OCI-LY1 (cell line): ENCODE data around the gene MITD1.

Experiments used
- H2AFZ ChIP-seq: fragments of 200-600 bp; sonication (generic), shearing (Covaris generic); 2 replicates; pipeline ENCODE4 v1.6.0; 2014; ENCODE audit warnings: antibody characterized with exemption, mild to moderate bottlenecking, low read length
- H3F3A ChIP-seq: fragments of 200-600 bp; sonication (generic), shearing (Covaris generic); 2 replicates; pipeline ENCODE4 v1.6.0; 2014; ENCODE audit warnings: mild to moderate bottlenecking, antibody characterized with exemption, low read length, moderate library complexity; ENCODE audit not compliant: insufficient read depth
- H3K27ac ChIP-seq: fragments of 200-600 bp; sonication (generic); 2 replicates; pipeline ENCODE4 v1.5.1; 2014; ENCODE audit warnings: low read length, mixed run types, mild to moderate bottlenecking, low read depth; ENCODE audit not compliant: poor library complexity, severe bottlenecking
- H3K27me3 ChIP-seq: fragments of 200-600 bp; sonication (generic); 2 replicates; pipeline ENCODE4 v1.6.0; 2014; ENCODE audit warnings: antibody characterized with exemption, mild to moderate bottlenecking, low read length, moderate library complexity; ENCODE audit not compliant: insufficient read depth
- H3K36me3 ChIP-seq: fragments of 200-600 bp; sonication (generic); 2 replicates; pipeline ENCODE4 v1.6.1; 2014; ENCODE audit warnings: mild to moderate bottlenecking, antibody characterized with exemption, low read length, moderate library complexity, mixed read lengths; ENCODE audit not compliant: insufficient read depth
- H3K4me1 ChIP-seq: fragments of 200-600 bp; sonication (generic); 2 replicates; pipeline ENCODE4 v1.5.1; 2014; ENCODE audit warnings: mild to moderate bottlenecking, low read length, moderate library complexity; ENCODE audit not compliant: insufficient read depth, severe bottlenecking
- H3K4me2 ChIP-seq: fragments of 200-600 bp; sonication (generic), shearing (Covaris generic); 2 replicates; pipeline ENCODE4 v1.6.1; 2014; ENCODE audit warnings: low read length
- H3K4me3 ChIP-seq: fragments of 200-600 bp; sonication (generic); 2 replicates; pipeline ENCODE4 v1.5.1; 2014; ENCODE audit warnings: low read length, low read depth, mild to moderate bottlenecking, mixed read lengths; ENCODE audit not compliant: poor library complexity, severe bottlenecking
- H3K79me2 ChIP-seq: fragments of 200-600 bp; shearing (Covaris generic); 2 replicates; pipeline ENCODE4 v1.6.1; 2016; ENCODE audit warnings: mixed run types, low read length, mixed read lengths; ENCODE audit not compliant: insufficient read depth
- H3K9ac ChIP-seq: fragments of 200-600 bp; sonication (generic), shearing (Covaris generic); 2 replicates; pipeline ENCODE4 v1.6.1; 2014; ENCODE audit warnings: mild to moderate bottlenecking, low read length, mixed read lengths
- H3K9me2 ChIP-seq: fragments of 200-600 bp; sonication (generic), shearing (Covaris generic); 2 replicates; pipeline ENCODE4 v1.6.1; 2014; ENCODE audit warnings: low read depth, mild to moderate bottlenecking, low read length, mixed read lengths
- H3K9me3 ChIP-seq: fragments of 200-600 bp; shearing (Covaris generic); 2 replicates; pipeline ENCODE4 v1.6.1; 2014; ENCODE audit warnings: low read length, mixed read lengths
- H4K20me1 ChIP-seq: fragments of 200-600 bp; sonication (generic), shearing (Covaris generic); 2 replicates; pipeline ENCODE4 v1.6.0; 2016; ENCODE audit warnings: mild to moderate bottlenecking, low read length; ENCODE audit not compliant: insufficient read depth
- EZH2 ChIP-seq: fragments of 200-600 bp; sonication (generic), shearing (Covaris generic); IDR thresholded peaks from 2 replicates; pipeline ENCODE4 v1.8.0; 2017; ENCODE audit warnings: borderline replicate concordance, mixed run types, mild to moderate bottlenecking, antibody characterized with exemption, low read length, moderate library complexity, mixed read lengths
- TF ChIP-seq, protein P1 (sequence below): fragments of 200-600 bp; sonication (generic), shearing (Covaris generic); IDR thresholded peaks from 2 replicates; pipeline ENCODE4 v1.5.1; 2017; ENCODE audit warnings: mild to moderate bottlenecking, antibody characterized with exemption, low read length, moderate library complexity, mixed read lengths

The MITD1 gene

DNA sequence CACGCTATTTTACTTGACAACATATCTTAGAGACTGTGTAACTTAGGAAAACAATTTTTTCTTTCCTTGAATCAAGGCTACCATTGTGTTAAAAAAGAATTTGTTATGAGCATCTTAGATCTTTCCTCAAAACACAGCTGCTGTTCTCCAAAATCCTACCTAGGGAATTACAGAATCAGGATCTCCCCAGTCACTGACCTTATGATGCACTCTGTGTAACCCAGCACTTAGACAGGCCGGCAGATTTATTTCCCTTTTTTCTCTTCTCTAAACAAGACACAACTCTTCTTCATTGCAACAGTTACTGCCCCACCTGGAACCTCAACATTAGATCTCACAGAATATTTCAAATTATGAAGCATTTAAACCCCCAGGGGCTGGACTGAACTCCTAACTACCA is 52.9 kb downstream of the MITD1 start:
- Histone ChIP-seq H3K27ac (no peak overlapping the region), H3K9ac (no peak overlapping the region), H3K27me3 (no peaks in the 10 kb centered on the region), H3K9me2 (no peaks in the 10 kb centered on the region), H2AFZ (no peak overlapping the region), H4K20me1 (no peaks in the 10 kb centered on the region), H3K4me3 (no peak overlapping the region), H3K36me3 (peaks cover 26% of the 10 kb centered on the region), H3K4me2 (no peak overlapping the region), H3F3A (no peaks in the 10 kb centered on the region), H3K9me3 (peaks cover 8% of the 10 kb centered on the region; the same call in 1 of the 2 replicates), H3K4me1 (no peaks in the 10 kb centered on the region), H3K79me2 (no peaks in the 10 kb centered on the region)
- no peak for TF ChIP-seq EZH2
- TF ChIP-seq, protein P1, sequence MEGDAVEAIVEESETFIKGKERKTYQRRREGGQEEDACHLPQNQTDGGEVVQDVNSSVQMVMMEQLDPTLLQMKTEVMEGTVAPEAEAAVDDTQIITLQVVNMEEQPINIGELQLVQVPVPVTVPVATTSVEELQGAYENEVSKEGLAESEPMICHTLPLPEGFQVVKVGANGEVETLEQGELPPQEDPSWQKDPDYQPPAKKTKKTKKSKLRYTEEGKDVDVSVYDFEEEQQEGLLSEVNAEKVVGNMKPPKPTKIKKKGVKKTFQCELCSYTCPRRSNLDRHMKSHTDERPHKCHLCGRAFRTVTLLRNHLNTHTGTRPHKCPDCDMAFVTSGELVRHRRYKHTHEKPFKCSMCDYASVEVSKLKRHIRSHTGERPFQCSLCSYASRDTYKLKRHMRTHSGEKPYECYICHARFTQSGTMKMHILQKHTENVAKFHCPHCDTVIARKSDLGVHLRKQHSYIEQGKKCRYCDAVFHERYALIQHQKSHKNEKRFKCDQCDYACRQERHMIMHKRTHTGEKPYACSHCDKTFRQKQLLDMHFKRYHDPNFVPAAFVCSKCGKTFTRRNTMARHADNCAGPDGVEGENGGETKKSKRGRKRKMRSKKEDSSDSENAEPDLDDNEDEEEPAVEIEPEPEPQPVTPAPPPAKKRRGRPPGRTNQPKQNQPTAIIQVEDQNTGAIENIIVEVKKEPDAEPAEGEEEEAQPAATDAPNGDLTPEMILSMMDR = no peak
